H9 (cell line): ENCODE data around the gene FBXO38. TPM values are rescaled to one million over a fixed set of nuclear protein-coding genes. Genes with fewer than 3 reads are reported as not detected.

Experiments
- DNase-seq: peaks from one replicate; pipeline ENCODE4 v3.0.0-alpha.2; 2017
- H2AFZ ChIP-seq: one replicate; pipeline ENCODE4 v1.6.1; 2013; ENCODE audit warnings: mild to moderate bottlenecking, low read length, control low read depth, moderate library complexity
- H2AK5ac ChIP-seq: 2 replicates; pipeline ENCODE4 v1.6.1; 2013; ENCODE audit warnings: low read length, control low read depth, mixed read lengths; ENCODE audit not compliant: insufficient read length
- H2BK120ac ChIP-seq: one replicate; pipeline ENCODE4 v1.6.1; 2013; ENCODE audit warnings: low read depth, mild to moderate bottlenecking, low read length, control low read depth, inconsistent platforms; ENCODE audit not compliant: poor library complexity, severe bottlenecking
- H2BK12ac ChIP-seq: 2 replicates; pipeline ENCODE4 v1.6.1; 2013; ENCODE audit warnings: low read length, control low read depth, mixed read lengths, low read depth; ENCODE audit not compliant: insufficient read length
- H2BK15ac ChIP-seq: 2 replicates; pipeline ENCODE4 v1.6.1; 2013; ENCODE audit warnings: low read depth, low read length, control low read depth
- H2BK20ac ChIP-seq: one replicate; pipeline ENCODE4 v1.6.1; 2013; ENCODE audit warnings: low read depth, mild to moderate bottlenecking, low read length, control low read depth, inconsistent platforms; ENCODE audit not compliant: poor library complexity, severe bottlenecking
- H2BK5ac ChIP-seq: 2 replicates; pipeline ENCODE4 v1.6.1; 2013; ENCODE audit warnings: low read length, control low read depth, mixed read lengths; ENCODE audit not compliant: insufficient read length
- H3K14ac ChIP-seq: 2 replicates; pipeline ENCODE4 v1.6.1; 2013; ENCODE audit warnings: low read length, control low read depth; ENCODE audit not compliant: insufficient read depth
- H3K18ac ChIP-seq: 2 replicates; pipeline ENCODE4 v1.6.1; 2013; ENCODE audit warnings: low read depth, mild to moderate bottlenecking, mixed read lengths, low read length, control low read depth; ENCODE audit not compliant: insufficient read length
- H3K23ac ChIP-seq: 2 replicates; pipeline ENCODE4 v1.6.1; 2013; ENCODE audit warnings: low read length, control low read depth, mixed read lengths, low read depth; ENCODE audit not compliant: insufficient read length
- H3K23me2 ChIP-seq: 2 replicates; pipeline ENCODE4 v1.6.1; 2013; ENCODE audit warnings: low read depth, mild to moderate bottlenecking, mixed read lengths, low read length, control low read depth; ENCODE audit not compliant: insufficient read length, poor library complexity, severe bottlenecking
- H3K27ac ChIP-seq: 2 replicates; pipeline ENCODE4 v1.5.1; 2013; ENCODE audit warnings: low read length, control low read depth, mixed read lengths, low read depth; ENCODE audit not compliant: insufficient read length
- H3K27me3 ChIP-seq: 2 replicates; pipeline ENCODE4 v1.6.1; 2013; ENCODE audit warnings: low read length, control low read depth, inconsistent platforms; ENCODE audit not compliant: insufficient read depth
- H3K4ac ChIP-seq: 2 replicates; pipeline ENCODE4 v1.6.1; 2013; ENCODE audit warnings: low read depth, mild to moderate bottlenecking, control low read depth, inconsistent platforms, low read length, moderate library complexity
- H3K4me1 ChIP-seq: 2 replicates; pipeline ENCODE4 v1.6.1; 2013; ENCODE audit warnings: low read length, control low read depth, inconsistent platforms; ENCODE audit not compliant: insufficient read depth
- H3K4me2 ChIP-seq: 2 replicates; pipeline ENCODE4 v1.6.1; 2013; ENCODE audit warnings: low read length, control low read depth, mixed read lengths; ENCODE audit not compliant: insufficient read length, insufficient read depth
- H3K56ac ChIP-seq: 2 replicates; pipeline ENCODE4 v1.6.1; 2013; ENCODE audit warnings: low read depth, mild to moderate bottlenecking, mixed read lengths, low read length, control low read depth; ENCODE audit not compliant: insufficient read length
- H3K79me1 ChIP-seq: 2 replicates; pipeline ENCODE4 v1.6.1; 2013; ENCODE audit warnings: low read depth, mild to moderate bottlenecking, moderate library complexity, low read length, control low read depth, inconsistent platforms; ENCODE audit not compliant: insufficient read depth, poor library complexity, severe bottlenecking
- H3K79me2 ChIP-seq: 2 replicates; pipeline ENCODE4 v1.6.1; 2013; ENCODE audit warnings: low read length, control low read depth, inconsistent platforms; ENCODE audit not compliant: insufficient read depth
- H3K9ac ChIP-seq: 2 replicates; pipeline ENCODE4 v1.6.1; 2013; ENCODE audit warnings: low read length, control low read depth, mixed read lengths; ENCODE audit not compliant: insufficient read length; ENCODE audit errors: extremely low read depth
- H3K9me3 ChIP-seq: one replicate; pipeline ENCODE4 v1.6.1; 2013; ENCODE audit warnings: low read depth, low read length, inconsistent platforms; ENCODE audit not compliant: control insufficient read depth
- H3T11ph ChIP-seq: one replicate; pipeline ENCODE4 v1.6.1; 2013; ENCODE audit warnings: mild to moderate bottlenecking, low read length, control low read depth, inconsistent platforms
- H4K20me1 ChIP-seq: one replicate; pipeline ENCODE4 v1.6.1; 2013; ENCODE audit not compliant: control insufficient read depth, insufficient read length, insufficient read depth
- H4K5ac ChIP-seq: 2 replicates; pipeline ENCODE4 v1.6.1; 2013; ENCODE audit warnings: low read depth, mild to moderate bottlenecking, mixed read lengths, low read length, control low read depth; ENCODE audit not compliant: insufficient read length
- H4K8ac ChIP-seq: replicated peaks from 2 replicates; pipeline ENCODE4 v1.6.1; 2013; ENCODE audit warnings: low read length, control low read depth, mixed read lengths, low read depth; ENCODE audit not compliant: insufficient read length
- H4K91ac ChIP-seq: 2 replicates; pipeline ENCODE4 v1.6.1; 2013; ENCODE audit warnings: low read depth, mild to moderate bottlenecking, moderate library complexity, mixed read lengths, low read length, control low read depth; ENCODE audit not compliant: insufficient read length
- H3K27ac Mint-ChIP-seq, 3 experiments: 2 replicates in 2 of 3; 3 replicates in 1 of 3; pipeline ENCODE4 v1.8.0; 2020 to 2021; ENCODE audit warnings: mixed read lengths in 3 of 3, mild to moderate bottlenecking in 1 of 3, moderate library complexity in 1 of 3
- H3K27me3 Mint-ChIP-seq: 2 replicates; pipeline ENCODE4 v1.8.0; 2021; ENCODE audit warnings: low read depth, mild to moderate bottlenecking, moderate library complexity, mixed read lengths
- H3K36me3 Mint-ChIP-seq, 3 experiments: 2 replicates in 2 of 3; 3 replicates in 1 of 3; pipeline ENCODE4 v1.8.0; 2020 to 2021; ENCODE audit warnings: low read depth in 3 of 3, mixed read lengths in 3 of 3; ENCODE audit not compliant: insufficient read depth in 1 of 3
- H3K4me1 Mint-ChIP-seq, 2 experiments: 2 replicates each; pipeline ENCODE4 v1.8.0; 2020; ENCODE audit warnings: mixed read lengths in 2 of 2
- H3K4me3 Mint-ChIP-seq, 2 experiments: 2 replicates in 1 of 2; 3 replicates in 1 of 2; pipeline ENCODE4 v1.8.0; 2020 to 2021; ENCODE audit warnings: mild to moderate bottlenecking in 2 of 2, mixed read lengths in 2 of 2, moderate library complexity in 1 of 2
- H3K9me3 Mint-ChIP-seq, 2 experiments: 2 replicates in 1 of 2; 3 replicates in 1 of 2; pipeline ENCODE4 v1.8.0; 2020; ENCODE audit warnings: mild to moderate bottlenecking in 2 of 2, mixed read lengths in 2 of 2, moderate library complexity in 1 of 2
- WGBS: extraction: QIAGEN DNeasy Blood & Tissue Kit; methylation state at CpG from one replicate; pipeline ENCODE4 v1.1.7; 2013; ENCODE audit warnings: missing lambda C conversion rate, low lambda C conversion rate, mixed read lengths; ENCODE audit not compliant: insufficient read length; ENCODE audit errors: extremely low coverage; 5-methylcytosine and 5-hydroxymethylcytosine counted together
- total RNA-seq: library from RNA; stranded (reverse); gene quantifications from 2 replicates; pipeline ENCODE4 v1.2.1, GENCODE V29; 2021
- TF ChIP-seq, protein P1 (sequence below): fragments of 200-600 bp; sonication (generic); conservative IDR thresholded peaks from 3 replicates; pipeline ENCODE4 v1.8.0; 2021; ENCODE audit warnings: antibody characterized with exemption, mild to moderate bottlenecking

FBXO38 gene
- total RNA-seq, 1 experiment from 2014 or later: 34.6 TPM

DNA sequence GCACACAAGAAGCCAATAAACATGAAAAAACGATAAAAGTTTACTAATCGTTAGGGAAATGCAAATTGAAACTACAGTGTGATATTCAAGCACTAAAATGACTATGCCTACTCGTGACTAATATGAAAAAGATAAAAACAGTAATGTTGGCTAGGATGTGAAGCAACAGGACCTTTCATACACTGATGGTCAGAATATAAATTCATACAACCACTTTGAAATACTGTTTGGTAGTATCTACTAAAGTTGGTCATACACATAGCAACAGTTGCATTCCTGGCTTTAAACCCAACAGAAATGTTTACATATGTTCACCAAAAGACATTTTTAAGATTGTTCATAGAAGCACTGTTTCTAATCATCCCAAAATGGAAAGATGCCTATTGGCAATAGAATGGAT lies 24.3 kb downstream of the FBXO38 start:
- Histone ChIP-seq H3K23me2 (no peaks in the 10 kb centered on the region), H3K79me1 (no peaks in the 10 kb centered on the region), H3K4me1 (no peaks in the 10 kb centered on the region), H2BK120ac (no peak overlapping the region), H2BK12ac (no peak overlapping the region), H3K18ac (no peak overlapping the region), H4K5ac (no peak overlapping the region), H3K9ac (no peak overlapping the region), H2BK5ac (no peak overlapping the region), H2AK5ac (no peak overlapping the region), H3K27ac (no peak overlapping the region), H4K20me1 (no peaks in the 10 kb centered on the region), H2BK15ac (no peak overlapping the region), H3K4me2 (no peak overlapping the region), H3K23ac (no peak overlapping the region), H3K27me3 (no peaks in the 10 kb centered on the region), H3T11ph (no peak overlapping the region), H2AFZ (no peak overlapping the region), H3K56ac (no peak overlapping the region), H4K8ac (no peak overlapping the region), H3K4ac (no peak overlapping the region), H2BK20ac (no peak overlapping the region), H3K9me3 (no peaks in the 10 kb centered on the region), H3K14ac (no peak overlapping the region), H3K79me2 (no peaks in the 10 kb centered on the region), H4K91ac (no peak overlapping the region)
- no peak overlapping the region for H3K27ac Mint-ChIP-seq
- no CpG with 5 or more reads among the region's 3 CpGs for WGBS
- TF ChIP-seq, protein P1, sequence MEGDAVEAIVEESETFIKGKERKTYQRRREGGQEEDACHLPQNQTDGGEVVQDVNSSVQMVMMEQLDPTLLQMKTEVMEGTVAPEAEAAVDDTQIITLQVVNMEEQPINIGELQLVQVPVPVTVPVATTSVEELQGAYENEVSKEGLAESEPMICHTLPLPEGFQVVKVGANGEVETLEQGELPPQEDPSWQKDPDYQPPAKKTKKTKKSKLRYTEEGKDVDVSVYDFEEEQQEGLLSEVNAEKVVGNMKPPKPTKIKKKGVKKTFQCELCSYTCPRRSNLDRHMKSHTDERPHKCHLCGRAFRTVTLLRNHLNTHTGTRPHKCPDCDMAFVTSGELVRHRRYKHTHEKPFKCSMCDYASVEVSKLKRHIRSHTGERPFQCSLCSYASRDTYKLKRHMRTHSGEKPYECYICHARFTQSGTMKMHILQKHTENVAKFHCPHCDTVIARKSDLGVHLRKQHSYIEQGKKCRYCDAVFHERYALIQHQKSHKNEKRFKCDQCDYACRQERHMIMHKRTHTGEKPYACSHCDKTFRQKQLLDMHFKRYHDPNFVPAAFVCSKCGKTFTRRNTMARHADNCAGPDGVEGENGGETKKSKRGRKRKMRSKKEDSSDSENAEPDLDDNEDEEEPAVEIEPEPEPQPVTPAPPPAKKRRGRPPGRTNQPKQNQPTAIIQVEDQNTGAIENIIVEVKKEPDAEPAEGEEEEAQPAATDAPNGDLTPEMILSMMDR: no peak
- peaks cover 1% of the 10 kb centered on the region; the same call in 1 of the 2 replicates for H3K27me3 Mint-ChIP-seq
- H3K4me3 Mint-ChIP-seq: no peak overlapping the region
- no peak for DNase-seq
- no peaks in the 10 kb centered on the region for H3K9me3 Mint-ChIP-seq
- H3K36me3 Mint-ChIP-seq: peaks cover 21 to 72% (median 54%) of the 10 kb centered on the region in 3 experiments; a peak in 6 of 7 replicates
- no peaks in the 10 kb centered on the region for H3K4me1 Mint-ChIP-seq
